OCI-LY1 (cell line): ENCODE measurements around the gene PHETA2.
"Not testable (repeated sequence)": the region's sequence is repeated elsewhere in the genome, so short reads cannot be mapped to it uniquely, and the experiment has no call there.

Experiments
- H2AFZ ChIP-seq: fragments of 200-600 bp; sonication (generic), shearing (Covaris generic); 2 replicates; pipeline ENCODE4 v1.6.0; 2014; ENCODE audit warnings: antibody characterized with exemption, mild to moderate bottlenecking, low read length
- H3F3A ChIP-seq: fragments of 200-600 bp; sonication (generic), shearing (Covaris generic); 2 replicates; pipeline ENCODE4 v1.6.0; 2014; ENCODE audit warnings: mild to moderate bottlenecking, antibody characterized with exemption, low read length, moderate library complexity; ENCODE audit not compliant: insufficient read depth
- H3K27ac ChIP-seq: fragments of 200-600 bp; sonication (generic); 2 replicates; pipeline ENCODE4 v1.5.1; 2014; ENCODE audit warnings: low read length, mixed run types, mild to moderate bottlenecking, low read depth; ENCODE audit not compliant: poor library complexity, severe bottlenecking
- H3K27me3 ChIP-seq: fragments of 200-600 bp; sonication (generic); 2 replicates; pipeline ENCODE4 v1.6.0; 2014; ENCODE audit warnings: antibody characterized with exemption, mild to moderate bottlenecking, low read length, moderate library complexity; ENCODE audit not compliant: insufficient read depth
- H3K36me3 ChIP-seq: fragments of 200-600 bp; sonication (generic); 2 replicates; pipeline ENCODE4 v1.6.1; 2014; ENCODE audit warnings: mild to moderate bottlenecking, antibody characterized with exemption, low read length, moderate library complexity, mixed read lengths; ENCODE audit not compliant: insufficient read depth
- H3K4me1 ChIP-seq: fragments of 200-600 bp; sonication (generic); 2 replicates; pipeline ENCODE4 v1.5.1; 2014; ENCODE audit warnings: mild to moderate bottlenecking, low read length, moderate library complexity; ENCODE audit not compliant: insufficient read depth, severe bottlenecking
- H3K4me2 ChIP-seq: fragments of 200-600 bp; sonication (generic), shearing (Covaris generic); 2 replicates; pipeline ENCODE4 v1.6.1; 2014; ENCODE audit warnings: low read length
- H3K4me3 ChIP-seq: fragments of 200-600 bp; sonication (generic); 2 replicates; pipeline ENCODE4 v1.5.1; 2014; ENCODE audit warnings: low read length, low read depth, mild to moderate bottlenecking, mixed read lengths; ENCODE audit not compliant: poor library complexity, severe bottlenecking
- H3K79me2 ChIP-seq: fragments of 200-600 bp; shearing (Covaris generic); 2 replicates; pipeline ENCODE4 v1.6.1; 2016; ENCODE audit warnings: mixed run types, low read length, mixed read lengths; ENCODE audit not compliant: insufficient read depth
- H3K9ac ChIP-seq: fragments of 200-600 bp; sonication (generic), shearing (Covaris generic); 2 replicates; pipeline ENCODE4 v1.6.1; 2014; ENCODE audit warnings: mild to moderate bottlenecking, low read length, mixed read lengths
- H3K9me2 ChIP-seq: fragments of 200-600 bp; sonication (generic), shearing (Covaris generic); 2 replicates; pipeline ENCODE4 v1.6.1; 2014; ENCODE audit warnings: low read depth, mild to moderate bottlenecking, low read length, mixed read lengths
- H3K9me3 ChIP-seq: fragments of 200-600 bp; shearing (Covaris generic); 2 replicates; pipeline ENCODE4 v1.6.1; 2014; ENCODE audit warnings: low read length, mixed read lengths
- H4K20me1 ChIP-seq: fragments of 200-600 bp; sonication (generic), shearing (Covaris generic); 2 replicates; pipeline ENCODE4 v1.6.0; 2016; ENCODE audit warnings: mild to moderate bottlenecking, low read length; ENCODE audit not compliant: insufficient read depth
- EZH2 ChIP-seq: fragments of 200-600 bp; sonication (generic), shearing (Covaris generic); IDR thresholded peaks from 2 replicates; pipeline ENCODE4 v1.8.0; 2017; ENCODE audit warnings: borderline replicate concordance, mixed run types, mild to moderate bottlenecking, antibody characterized with exemption, low read length, moderate library complexity, mixed read lengths
- TF ChIP-seq, protein P1 (sequence below): fragments of 200-600 bp; sonication (generic), shearing (Covaris generic); IDR thresholded peaks from 2 replicates; pipeline ENCODE4 v1.5.1; 2017; ENCODE audit warnings: mild to moderate bottlenecking, antibody characterized with exemption, low read length, moderate library complexity, mixed read lengths

Gene PHETA2

DNA sequence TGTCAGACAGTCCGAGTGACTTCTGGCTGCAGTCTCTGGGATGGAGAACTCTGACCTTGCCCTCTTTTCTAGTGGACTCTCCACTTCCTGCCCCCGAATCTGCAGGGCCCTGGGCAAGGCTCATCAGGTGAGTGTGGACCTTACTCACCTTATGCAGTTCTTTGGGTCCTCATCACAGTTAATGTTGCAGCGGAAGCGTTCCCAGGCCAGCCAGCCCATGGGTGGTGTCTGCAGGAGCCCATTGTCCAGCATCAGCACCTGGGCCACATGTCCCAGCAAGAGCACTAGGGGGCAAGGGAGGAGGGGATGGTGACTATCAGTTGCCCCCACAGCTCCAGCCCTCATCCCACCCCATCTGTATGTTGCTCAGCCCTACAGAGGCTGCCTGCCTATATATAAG, 5.8 kb upstream of the PHETA2 start:
- TF ChIP-seq, protein P1, sequence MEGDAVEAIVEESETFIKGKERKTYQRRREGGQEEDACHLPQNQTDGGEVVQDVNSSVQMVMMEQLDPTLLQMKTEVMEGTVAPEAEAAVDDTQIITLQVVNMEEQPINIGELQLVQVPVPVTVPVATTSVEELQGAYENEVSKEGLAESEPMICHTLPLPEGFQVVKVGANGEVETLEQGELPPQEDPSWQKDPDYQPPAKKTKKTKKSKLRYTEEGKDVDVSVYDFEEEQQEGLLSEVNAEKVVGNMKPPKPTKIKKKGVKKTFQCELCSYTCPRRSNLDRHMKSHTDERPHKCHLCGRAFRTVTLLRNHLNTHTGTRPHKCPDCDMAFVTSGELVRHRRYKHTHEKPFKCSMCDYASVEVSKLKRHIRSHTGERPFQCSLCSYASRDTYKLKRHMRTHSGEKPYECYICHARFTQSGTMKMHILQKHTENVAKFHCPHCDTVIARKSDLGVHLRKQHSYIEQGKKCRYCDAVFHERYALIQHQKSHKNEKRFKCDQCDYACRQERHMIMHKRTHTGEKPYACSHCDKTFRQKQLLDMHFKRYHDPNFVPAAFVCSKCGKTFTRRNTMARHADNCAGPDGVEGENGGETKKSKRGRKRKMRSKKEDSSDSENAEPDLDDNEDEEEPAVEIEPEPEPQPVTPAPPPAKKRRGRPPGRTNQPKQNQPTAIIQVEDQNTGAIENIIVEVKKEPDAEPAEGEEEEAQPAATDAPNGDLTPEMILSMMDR: no peak
- no peak for TF ChIP-seq EZH2
- no peak overlapping the region for H2AFZ ChIP-seq
- H3K27ac ChIP-seq: no peak overlapping the region
- no peaks in the 10 kb centered on the region for H3K79me2 ChIP-seq
- no peaks in the 10 kb centered on the region for H3K9me2 ChIP-seq
- no peak overlapping the region for H3K9ac ChIP-seq
- H3K9me3 ChIP-seq: no peaks in the 10 kb centered on the region
- H3F3A ChIP-seq: no peaks in the 10 kb centered on the region
- peaks cover 18% of the 10 kb centered on the region for H3K4me1 ChIP-seq
- no peak overlapping the region for H3K4me2 ChIP-seq
- H3K36me3 ChIP-seq: peaks cover 19% of the 10 kb centered on the region
- H4K20me1 ChIP-seq: no peaks in the 10 kb centered on the region
- no peaks in the 10 kb centered on the region for H3K27me3 ChIP-seq
- H3K4me3 ChIP-seq: no peak overlapping the region

DNA sequence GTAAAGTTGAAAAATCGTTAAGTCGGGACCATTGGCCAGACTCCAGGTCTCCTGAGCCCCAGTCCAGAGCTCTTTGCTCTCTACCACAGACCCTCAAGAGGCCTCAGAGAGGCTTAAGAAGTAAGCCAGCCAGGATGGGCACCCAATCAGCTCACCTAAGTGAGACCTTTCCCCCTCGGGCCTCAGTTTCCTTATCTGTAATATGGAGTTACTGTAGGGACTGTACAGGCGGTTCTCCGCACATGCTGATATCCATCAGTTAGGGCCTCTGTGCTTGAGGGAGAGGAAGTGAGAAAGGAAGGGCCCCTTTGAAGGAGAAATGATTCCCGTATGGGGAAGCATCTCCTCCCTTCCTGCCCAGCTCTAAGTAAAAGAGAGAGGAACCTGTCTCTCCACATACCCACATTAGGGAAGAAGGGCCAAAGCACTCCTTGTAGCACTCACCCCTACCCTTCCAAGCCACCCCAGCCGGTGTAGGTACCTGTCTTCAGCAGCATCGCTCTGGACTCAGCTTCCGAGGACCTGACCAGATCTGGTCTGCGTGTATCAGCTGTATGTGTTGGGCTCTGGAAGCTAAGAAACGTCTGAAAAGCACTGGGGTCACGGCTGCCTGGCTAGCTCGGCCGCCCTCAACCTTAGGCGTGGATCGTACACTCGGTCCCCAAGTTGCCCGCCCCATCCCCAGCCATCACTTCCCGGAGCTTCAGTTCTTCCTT, 4.1 kb upstream of the PHETA2 start:
- Histone ChIP-seq H4K20me1 (no peaks in the 10 kb centered on the region), H3K79me2 (no peaks in the 10 kb centered on the region), H3K9me2 (no peaks in the 10 kb centered on the region), H3K4me3 (peak overlapping the region; percentile 67), H3K9ac (peak overlapping the region; percentile 70), H3F3A (no peaks in the 10 kb centered on the region), H3K4me2 (peak overlapping the region; percentile 87), H3K27ac (peak overlapping the region; percentile 1), H3K4me1 (peaks cover 18% of the 10 kb centered on the region), H2AFZ (no peak overlapping the region), H3K36me3 (peaks cover 14% of the 10 kb centered on the region), H3K27me3 (no peaks in the 10 kb centered on the region), H3K9me3 (no peaks in the 10 kb centered on the region)
- TF ChIP-seq, protein P1: no peak
- no peak for TF ChIP-seq EZH2

DNA sequence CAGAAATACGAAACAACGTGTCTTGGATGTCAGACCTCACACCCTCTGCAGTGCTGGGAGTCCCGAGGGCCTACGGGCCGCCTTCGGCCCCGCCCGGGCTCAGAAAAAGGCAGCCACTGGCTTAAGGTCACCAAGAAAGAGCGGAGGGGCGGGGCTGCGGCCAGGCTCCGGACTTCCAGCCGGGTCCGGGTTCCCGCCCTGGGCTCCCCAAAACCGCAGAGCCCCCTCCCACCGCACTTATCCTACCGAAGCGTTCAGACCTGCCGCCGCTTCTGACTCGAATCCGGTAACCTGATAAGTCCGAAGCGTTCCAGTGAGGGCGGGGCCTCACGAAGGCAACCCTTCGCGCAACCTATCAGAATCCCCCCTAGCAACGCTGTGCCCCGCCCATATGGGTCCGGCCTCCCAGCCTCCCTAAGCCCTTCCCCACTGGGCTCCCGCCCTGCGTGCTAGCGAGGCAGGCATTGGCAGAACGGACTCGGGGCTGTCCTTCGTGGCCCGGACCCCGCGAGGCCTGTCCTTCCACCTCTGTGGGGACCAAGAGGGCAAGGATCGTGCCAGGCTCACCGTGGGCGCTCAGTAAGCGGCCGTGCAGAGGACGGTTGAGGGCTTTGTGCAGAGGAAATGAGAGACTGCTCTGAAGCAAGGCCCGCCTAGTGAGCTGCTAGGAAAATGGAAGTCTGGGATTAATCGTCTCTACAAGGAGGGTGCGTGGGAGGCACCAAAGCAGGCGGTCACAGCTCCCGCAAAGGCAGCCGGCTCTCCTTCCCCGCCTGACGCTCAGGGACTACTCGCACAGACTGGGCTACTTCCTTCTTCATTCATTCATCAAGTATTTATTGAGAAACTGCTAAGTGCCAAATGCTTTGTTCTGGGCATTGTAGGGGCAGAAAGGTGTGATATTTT, 3.3 kb upstream of the PHETA2 start, which contains the start of gene NAGA:
TSS of gene NAGA (minus strand) at position 296 of the 906 bp plus-strand sequence. CDS start 515 bp downstream, outside the sequence.
- Histone ChIP-seq H3K36me3 (peaks cover 7% of the 10 kb centered on the region), H2AFZ (peak within 1 kb of the TSS; percentile 38; the same call in 1 of the 2 replicates), H3K27ac (peak within 1 kb of the TSS; percentile 1), H3K4me3 (peak within 1 kb of the TSS; percentile 67), H3K27me3 (no peaks in the 10 kb centered on the region), H3K9me2 (no peaks in the 10 kb centered on the region), H3K79me2 (no peaks in the 10 kb centered on the region), H4K20me1 (no peaks in the 10 kb centered on the region), H3F3A (no peaks in the 10 kb centered on the region), H3K9me3 (no peaks in the 10 kb centered on the region), H3K4me2 (peak within 1 kb of the TSS; percentile 87), H3K4me1 (peaks cover 18% of the 10 kb centered on the region), H3K9ac (peak within 1 kb of the TSS; percentile 70)
- TF ChIP-seq, protein P1: no peak
- TF ChIP-seq EZH2: no peak

DNA sequence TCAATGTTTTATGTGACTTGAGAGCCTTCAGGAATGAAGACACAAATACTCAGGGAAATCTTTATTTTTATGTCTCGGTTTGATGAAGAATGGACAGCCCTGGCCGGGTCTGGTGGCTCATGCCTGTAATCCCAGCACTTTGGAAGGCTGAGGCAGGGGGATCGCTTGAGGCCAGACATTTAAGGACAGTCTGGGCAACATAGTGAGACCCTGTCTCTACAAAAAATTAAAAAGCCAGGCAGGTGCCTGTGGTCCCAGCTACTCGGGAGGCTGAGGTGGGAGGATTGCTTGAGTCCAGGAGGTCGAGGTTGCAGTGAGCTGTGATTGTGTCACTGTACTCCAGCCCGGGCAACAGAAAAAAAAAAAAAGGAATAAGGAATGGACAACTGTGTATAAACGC, 2.5 kb upstream of the PHETA2 start:
- not testable (repeated sequence) for H4K20me1 ChIP-seq, H3K79me2 ChIP-seq, H3K36me3 ChIP-seq, H3F3A ChIP-seq, H2AFZ ChIP-seq, H3K27me3 ChIP-seq, H3K9me3 ChIP-seq, H3K27ac ChIP-seq, H3K9me2 ChIP-seq
- peak overlapping the region; percentile 67 for H3K4me3 ChIP-seq
- peak overlapping the region; percentile 70; the same call in 1 of the 2 replicates for H3K9ac ChIP-seq
- peaks cover 18% of the 10 kb centered on the region for H3K4me1 ChIP-seq
- peak overlapping the region; percentile 87 for H3K4me2 ChIP-seq
